Retinal pigment epithelial cell (primary cell): ENCODE measurements around the gene ATP6AP1.

Experiments
- DNase-seq: peaks from one replicate; pipeline ENCODE4 v3.0.0-alpha.2; 2010; ENCODE audit warnings: low read depth
- H3K4me3 ChIP-seq: 2 replicates; pipeline ENCODE4 v1.5.1; 2011; ENCODE audit warnings: mild to moderate bottlenecking, low read length, control low read depth, moderate library complexity
- CTCF ChIP-seq: conservative IDR thresholded peaks from 2 replicates; pipeline ENCODE4 v1.5.1; 2011; ENCODE audit warnings: low read depth, low read length, control low read depth, inconsistent platforms

The ATP6AP1 gene

GRCh38 chrX:154440623-154441357, 12.3 kb downstream of the ATP6AP1 start:
- H3K4me3 ChIP-seq = no peak overlapping the region
- no peak for TF ChIP-seq CTCF
- DNase-seq = no peak

GRCh38 chrX:154441564-154441963, 13.1 kb downstream of the ATP6AP1 start:
- no peak overlapping the region for H3K4me3 ChIP-seq
- no peak for DNase-seq
- no peak for TF ChIP-seq CTCF

- TF ChIP-seq CTCF = no peak
- DNase-seq = no peak
- no peak overlapping the region for H3K4me3 ChIP-seq
Measured at GRCh38 chrX:154441984-154442707, 13.7 kb downstream of the ATP6AP1 start.

GRCh38 chrX:154443479-154443910, 15.0 kb downstream of the ATP6AP1 start:
- TF ChIP-seq CTCF = no peak
- H3K4me3 ChIP-seq = peak overlapping the region; percentile 39
- DNase-seq = peak; percentile 15

GRCh38 chrX:154443992-154444754, 15.7 kb downstream of the ATP6AP1 start, which contains the start of gene FAM50A:
Gene FAM50A (plus strand): TSS chrX:154444141. CDS start chrX:154444236, 95 bp downstream.
- no peak for TF ChIP-seq CTCF
- H3K4me3 ChIP-seq = peak within 1 kb of the TSS; percentile 55
- DNase-seq = no peak

- peak overlapping the region; percentile 55 for H3K4me3 ChIP-seq
- DNase-seq = no peak
- no peak for TF ChIP-seq CTCF
Measured at GRCh38 chrX:154444755-154445246, 16.3 kb downstream of the ATP6AP1 start.
